PFSK-1 (cell line): ENCODE data around the gene WNT3.
A peak's percentile ranks its signal among the peaks of the same experiment; 100 is the strongest.

Experiments
- POLR2AphosphoS5 ChIP-seq: IDR thresholded peaks from 2 replicates; pipeline ENCODE4 v1.6.1; 2012; ENCODE audit warnings: low read depth, mild to moderate bottlenecking, control low read depth, low read length, moderate library complexity
- REST ChIP-seq, 2 experiments: IDR thresholded peaks; 2 replicates each; pipeline versions ENCODE4 v1.6.1 to v1.8.0; 2011 to 2012; ENCODE audit warnings: low read depth in 2 of 2, low read length in 2 of 2, control low read depth in 1 of 2, inconsistent platforms in 1 of 2, mild to moderate bottlenecking in 1 of 2, moderate library complexity in 1 of 2; ENCODE audit not compliant: insufficient read depth in 1 of 2
- SIN3A ChIP-seq: IDR thresholded peaks from 2 replicates; pipeline ENCODE4 v1.6.1; 2012; ENCODE audit warnings: mild to moderate bottlenecking, low read length, moderate library complexity, borderline replicate concordance; ENCODE audit not compliant: insufficient read depth
- TAF1 ChIP-seq: IDR thresholded peaks from 2 replicates; pipeline ENCODE4 v1.6.1; 2012; ENCODE audit warnings: low read length, control low read depth, borderline replicate concordance; ENCODE audit not compliant: insufficient read depth

- no peak; the same call in 1 of the 2 replicates for TF ChIP-seq SIN3A
- TF ChIP-seq TAF1: no peak
- no peak for TF ChIP-seq POLR2AphosphoS5
- peak; percentile 67 to 82 for TF ChIP-seq REST (IDR thresholded peaks at IDR 0.05; ENCODE audit: insufficient read depth in 1 of 2, low read depth in 2 of 2, low read length in 2 of 2)
Observed at GRCh38 chr17:46764709-46765401, 53.6 kb downstream of the WNT3 start.
